Ishikawa (cell line): ENCODE results near the gene SLC38A9.

Source experiments
- CEBPB ChIP-seq: IDR thresholded peaks from 2 replicates; pipeline ENCODE4 v1.6.1; 2012
- CREB1 ChIP-seq: IDR thresholded peaks from 2 replicates; pipeline ENCODE4 v1.6.1; 2012; ENCODE audit warnings: low read depth
- EGR1 ChIP-seq: IDR thresholded peaks from 2 replicates; pipeline ENCODE4 v1.6.1; 2012
- EP300 ChIP-seq: IDR thresholded peaks from 2 replicates; pipeline ENCODE4 v1.6.1; 2012; ENCODE audit warnings: borderline replicate concordance
- FOXM1 ChIP-seq: IDR thresholded peaks from 2 replicates; pipeline ENCODE4 v1.6.1; 2012; ENCODE audit warnings: low read depth, borderline replicate concordance
- MAX ChIP-seq: IDR thresholded peaks from 2 replicates; pipeline ENCODE4 v1.6.1; 2012
- NFIC ChIP-seq: IDR thresholded peaks from 2 replicates; pipeline ENCODE4 v1.6.1; 2012
- RAD21 ChIP-seq: IDR thresholded peaks from 2 replicates; pipeline ENCODE4 v1.6.1; 2012; ENCODE audit warnings: low read depth
- REST ChIP-seq: IDR thresholded peaks from 2 replicates; pipeline ENCODE4 v1.6.1; 2012; ENCODE audit warnings: low read depth, mild to moderate bottlenecking
- TAF1 ChIP-seq: IDR thresholded peaks from 2 replicates; pipeline ENCODE4 v1.6.1; 2012; ENCODE audit warnings: low read depth, mild to moderate bottlenecking
- TCF12 ChIP-seq: IDR thresholded peaks from 2 replicates; pipeline ENCODE4 v1.6.1; 2012; ENCODE audit warnings: low read depth
- TEAD4 ChIP-seq: IDR thresholded peaks from 2 replicates; pipeline ENCODE4 v1.6.1; 2012
- USF1 ChIP-seq: IDR thresholded peaks from 2 replicates; pipeline ENCODE4 v1.6.1; 2012
- YY1 ChIP-seq: IDR thresholded peaks from 2 replicates; pipeline ENCODE4 v1.6.1; 2012; ENCODE audit warnings: low read depth
- ZBTB7A ChIP-seq: IDR thresholded peaks from 2 replicates; pipeline ENCODE4 v1.6.1; 2012; ENCODE audit warnings: low read depth

The SLC38A9 gene

GRCh38 chr5:55601628-55602027, 110.5 kb downstream of the SLC38A9 start:
- TF ChIP-seq YY1 (no peak), TCF12 (no peak), CREB1 (no peak), EGR1 (no peak), TAF1 (no peak), NFIC (no peak), RAD21 (no peak)

GRCh38 chr5:55601204-55601618, 110.9 kb downstream of the SLC38A9 start:
- no peak for TF ChIP-seq FOXM1
- no peak for TF ChIP-seq CEBPB
- TF ChIP-seq RAD21 = no peak
- TF ChIP-seq ZBTB7A = no peak

GRCh38 chr5:55600497-55601203, 111.5 kb downstream of the SLC38A9 start:
- TF ChIP-seq REST = no peak
- no peak for TF ChIP-seq TEAD4
- no peak for TF ChIP-seq TCF12
- TF ChIP-seq EGR1 = no peak
- TF ChIP-seq TAF1 = no peak
- TF ChIP-seq CREB1 = no peak
- no peak for TF ChIP-seq NFIC
- no peak for TF ChIP-seq EP300
- TF ChIP-seq RAD21 = no peak
- no peak for TF ChIP-seq YY1
- no peak for TF ChIP-seq CEBPB
- no peak for TF ChIP-seq MAX
- TF ChIP-seq ZBTB7A = no peak
- no peak for TF ChIP-seq USF1
- no peak for TF ChIP-seq FOXM1

- TF ChIP-seq FOXM1 (no peak), EP300 (no peak), NFIC (no peak), CREB1 (no peak), TEAD4 (no peak), REST (no peak), YY1 (no peak), ZBTB7A (no peak), CEBPB (no peak), TAF1 (no peak), RAD21 (no peak)
Observed at GRCh38 chr5:55600086-55600485, 112.0 kb downstream of the SLC38A9 start.

- TF ChIP-seq EP300 (no peak), FOXM1 (no peak), CEBPB (no peak), MAX (no peak), RAD21 (no peak), ZBTB7A (no peak), REST (no peak), TEAD4 (no peak), EGR1 (no peak), CREB1 (no peak), YY1 (no peak)
Observed at GRCh38 chr5:55599148-55600050, 112.7 kb downstream of the SLC38A9 start.
